ENCODE results near the gene ANKRD50.
A peak's percentile ranks its signal among the peaks of the same experiment; 100 is the strongest.

Gene ANKRD50

GRCh38 chr4:124736526-124736925 is 24.0 kb upstream of the ANKRD50 start:
- no peak overlapping the region for H3K27ac ChIP-seq
- no peak for TF ChIP-seq CTCF (conservative IDR thresholded peaks at IDR 0.05; ENCODE audit: low read depth)
- DNase-seq (ENCODE audit: low spot score), result no peak
- ChIA-PET POLR2A (ENCODE audit: low non-redundant PET) (no interaction called here), CTCF (interaction anchor here (0.6 kb wide), 1 partner anchor 367 kb away, joined by 3 read pairs; no protein-coding TSS in a partner anchor)

DNA sequence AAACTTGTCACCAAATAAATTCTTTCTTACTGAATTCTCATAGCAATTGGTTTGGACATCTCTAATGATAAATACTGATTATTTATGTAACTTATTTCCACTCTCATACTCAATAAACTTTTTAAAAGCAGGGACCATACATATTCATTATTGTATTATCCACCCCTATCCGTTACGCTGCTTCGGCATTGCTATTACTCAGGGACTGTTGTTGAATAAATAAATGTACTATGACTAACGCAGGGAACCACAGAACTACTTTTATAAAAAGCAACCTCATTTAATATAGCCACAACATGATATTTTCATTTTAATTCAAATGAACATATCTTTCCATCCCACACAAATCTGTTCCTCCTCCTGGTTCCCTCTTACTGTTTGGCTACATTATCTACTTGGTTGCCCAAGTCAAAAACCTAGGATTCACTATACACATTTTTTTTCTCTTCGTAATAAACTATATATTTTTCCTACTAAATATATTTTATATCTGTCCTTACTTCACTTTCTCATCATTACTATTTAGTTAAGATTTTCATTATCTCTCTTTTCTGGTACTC is 14.9 kb upstream of the ANKRD50 start:
- ChIA-PET POLR2A (ENCODE audit: low non-redundant PET) (no interaction called here), CTCF (no interaction called here)
- no peak for DNase-seq (ENCODE audit: low spot score)
- no peak for TF ChIP-seq CTCF (conservative IDR thresholded peaks at IDR 0.05; ENCODE audit: low read depth)
- H3K27ac ChIP-seq, result no peak overlapping the region

GRCh38 chr4:124726269-124726668 is 13.7 kb upstream of the ANKRD50 start:
- no peak overlapping the region for H3K27ac ChIP-seq
- ChIA-PET POLR2A (ENCODE audit: low non-redundant PET) (no interaction called here), CTCF (no interaction called here)
- no peak for DNase-seq (ENCODE audit: low spot score)
- no peak for TF ChIP-seq CTCF (conservative IDR thresholded peaks at IDR 0.05; ENCODE audit: low read depth)

GRCh38 chr4:124722071-124722470 is 9.5 kb upstream of the ANKRD50 start:
- no peak for TF ChIP-seq CTCF (conservative IDR thresholded peaks at IDR 0.05; ENCODE audit: low read depth)
- POLR2A ChIA-PET (ENCODE audit: low non-redundant PET), result no interaction called here
- DNase-seq (ENCODE audit: low spot score), result no peak
- H3K27ac ChIP-seq, result no peak overlapping the region
- CTCF ChIA-PET, result no interaction called here

DNA sequence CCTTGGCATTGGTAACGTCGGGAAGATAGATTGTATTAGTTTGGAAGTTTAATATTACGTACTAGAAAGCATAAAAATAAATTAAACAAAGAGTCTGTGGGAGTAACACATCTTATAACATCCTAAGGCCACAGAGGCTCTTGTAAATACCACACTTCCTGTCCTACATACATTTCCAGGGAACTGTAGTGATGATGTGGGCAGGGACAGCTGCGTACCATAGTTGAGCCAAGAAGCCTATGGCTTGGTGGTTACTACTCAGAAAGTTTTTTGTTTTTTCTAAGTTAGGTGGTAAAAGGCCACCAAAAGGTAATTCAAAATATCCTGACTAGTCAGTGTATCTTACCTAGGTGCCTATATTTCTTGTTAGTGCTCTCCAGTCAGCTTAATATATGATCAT is 4.6 kb upstream of the ANKRD50 start:
- H3K27ac ChIP-seq, result no peak overlapping the region
- TF ChIP-seq CTCF (conservative IDR thresholded peaks at IDR 0.05; ENCODE audit: low read depth), result no peak
- ChIA-PET POLR2A (ENCODE audit: low non-redundant PET) (no interaction called here), CTCF (interaction anchor here (0.6 kb wide), 1 partner anchor 823 kb away, joined by 3 read pairs; no protein-coding TSS in a partner anchor)
- no peak for DNase-seq (ENCODE audit: low spot score)

- CTCF ChIA-PET, result no interaction called here
- H3K27ac ChIP-seq, result peak overlapping the region; percentile 100
- peak; percentile 53 for TF ChIP-seq CTCF (conservative IDR thresholded peaks at IDR 0.05; ENCODE audit: low read depth)
- peak; percentile 49 for DNase-seq (ENCODE audit: low spot score)
- POLR2A ChIA-PET (ENCODE audit: low non-redundant PET), result no interaction called here
Measured at GRCh38 chr4:124713185-124713592, 657 bp upstream of the ANKRD50 start.

Data from RWPE1 (cell line).